ENCODE data around the gene CD300LB. TPM values are rescaled to one million over a fixed set of nuclear protein-coding genes. Genes with fewer than 3 reads are reported as not detected.
"Not testable (repeated sequence)": the region's sequence is repeated elsewhere in the genome, so short reads cannot be mapped to it uniquely, and the experiment has no call there.

The CD300LB gene
- polyA plus RNA-seq (2013, experiment 1 of 4) = not detected
- polyA plus RNA-seq (2013, experiment 2 of 4) = not detected
- polyA plus RNA-seq (2013, experiment 3 of 4) = not detected
- not detected for polyA plus RNA-seq (2013, experiment 4 of 4)

GRCh38 chr17:74531231-74531761 is at the start of gene CD300LB:
CD300LB (minus strand) TSS chr17:74531475; CDS start chr17:74531350, 125 bp downstream.
- Histone ChIP-seq H3K27me3 (ENCODE audit: control insufficient read depth, insufficient read depth, low read length, poor library complexity, severe bottlenecking) (no peaks in the 10 kb centered on the region), H3K4me3 (ENCODE audit: insufficient read depth, low read depth, low read length) (no peak within 1 kb of the TSS), H3K36me3 (ENCODE audit: control insufficient read depth, insufficient read depth, low read length) (no peaks in the 10 kb centered on the region), H3K9me3 (ENCODE audit: control insufficient read depth, low read length) (no peaks in the 10 kb centered on the region), H3K4me1 (ENCODE audit: control insufficient read depth, insufficient read depth, low read length) (no peaks in the 10 kb centered on the region), H3K27ac (ENCODE audit: insufficient read depth, low read depth, low read length, poor library complexity, severe bottlenecking) (no peak within 1 kb of the TSS)
- WGBS, 2 experiments = 93 to 94% methylated on average over 10 of the region's 10 CpGs

- H3K4me3 ChIP-seq (ENCODE audit: insufficient read depth, low read depth, low read length) = no peak overlapping the region
- no peaks in the 10 kb centered on the region for H3K9me3 ChIP-seq (ENCODE audit: control insufficient read depth, low read length)
- no peaks in the 10 kb centered on the region for H3K4me1 ChIP-seq (ENCODE audit: control insufficient read depth, insufficient read depth, low read length)
- H3K27me3 ChIP-seq (ENCODE audit: control insufficient read depth, insufficient read depth, low read length, poor library complexity, severe bottlenecking) = no peaks in the 10 kb centered on the region
- H3K36me3 ChIP-seq (ENCODE audit: control insufficient read depth, insufficient read depth, low read length) = no peaks in the 10 kb centered on the region
- 91 to 94% methylated on average over 7 of the region's 7 CpGs for WGBS, 2 experiments
- H3K27ac ChIP-seq (ENCODE audit: insufficient read depth, low read depth, low read length, poor library complexity, severe bottlenecking) = no peak overlapping the region
Measured at GRCh38 chr17:74579900-74580299, 48.6 kb upstream of the CD300LB start.

GRCh38 chr17:74578979-74579378 is 47.7 kb upstream of the CD300LB start:
- WGBS, 2 experiments = 89 to 90% methylated on average over 9 of the region's 9 CpGs
- H3K27ac ChIP-seq (ENCODE audit: insufficient read depth, low read depth, low read length, poor library complexity, severe bottlenecking) = no peak overlapping the region
- H3K27me3 ChIP-seq (ENCODE audit: control insufficient read depth, insufficient read depth, low read length, poor library complexity, severe bottlenecking) = no peaks in the 10 kb centered on the region
- H3K9me3 ChIP-seq (ENCODE audit: control insufficient read depth, low read length) = no peaks in the 10 kb centered on the region
- no peak overlapping the region for H3K4me3 ChIP-seq (ENCODE audit: insufficient read depth, low read depth, low read length)
- H3K36me3 ChIP-seq (ENCODE audit: control insufficient read depth, insufficient read depth, low read length) = no peaks in the 10 kb centered on the region
- no peaks in the 10 kb centered on the region for H3K4me1 ChIP-seq (ENCODE audit: control insufficient read depth, insufficient read depth, low read length)

- no peaks in the 10 kb centered on the region for H3K36me3 ChIP-seq (ENCODE audit: control insufficient read depth, insufficient read depth, low read length)
- H3K4me3 ChIP-seq (ENCODE audit: insufficient read depth, low read depth, low read length) = no peak overlapping the region
- 86 to 91% methylated on average over 5 of the region's 5 CpGs for WGBS, 2 experiments
- H3K9me3 ChIP-seq (ENCODE audit: control insufficient read depth, low read length) = no peaks in the 10 kb centered on the region
- no peaks in the 10 kb centered on the region for H3K27me3 ChIP-seq (ENCODE audit: control insufficient read depth, insufficient read depth, low read length, poor library complexity, severe bottlenecking)
- no peak overlapping the region for H3K27ac ChIP-seq (ENCODE audit: insufficient read depth, low read depth, low read length, poor library complexity, severe bottlenecking)
- H3K4me1 ChIP-seq (ENCODE audit: control insufficient read depth, insufficient read depth, low read length) = no peaks in the 10 kb centered on the region
Measured at GRCh38 chr17:74574489-74575142, 43.3 kb upstream of the CD300LB start.

GRCh38 chr17:74573635-74574034 is 42.4 kb upstream of the CD300LB start:
- H3K9me3 ChIP-seq (ENCODE audit: control insufficient read depth, low read length); H3K27me3 ChIP-seq (ENCODE audit: control insufficient read depth, insufficient read depth, low read length, poor library complexity, severe bottlenecking); H3K27ac ChIP-seq (ENCODE audit: insufficient read depth, low read depth, low read length, poor library complexity, severe bottlenecking); H3K36me3 ChIP-seq (ENCODE audit: control insufficient read depth, insufficient read depth, low read length); H3K4me1 ChIP-seq (ENCODE audit: control insufficient read depth, insufficient read depth, low read length); H3K4me3 ChIP-seq (ENCODE audit: insufficient read depth, low read depth, low read length): not testable (repeated sequence)

GRCh38 chr17:74573169-74573568 is 41.9 kb upstream of the CD300LB start:
- no peaks in the 10 kb centered on the region for H3K4me1 ChIP-seq (ENCODE audit: control insufficient read depth, insufficient read depth, low read length)
- H3K36me3 ChIP-seq (ENCODE audit: control insufficient read depth, insufficient read depth, low read length) = no peaks in the 10 kb centered on the region
- no peak overlapping the region for H3K4me3 ChIP-seq (ENCODE audit: insufficient read depth, low read depth, low read length)
- H3K27me3 ChIP-seq (ENCODE audit: control insufficient read depth, insufficient read depth, low read length, poor library complexity, severe bottlenecking) = no peaks in the 10 kb centered on the region
- 87 to 90% methylated on average over 3 of the region's 3 CpGs for WGBS, 2 experiments
- no peaks in the 10 kb centered on the region for H3K9me3 ChIP-seq (ENCODE audit: control insufficient read depth, low read length)
- no peak overlapping the region for H3K27ac ChIP-seq (ENCODE audit: insufficient read depth, low read depth, low read length, poor library complexity, severe bottlenecking)

GRCh38 chr17:74571621-74572270 is 40.5 kb upstream of the CD300LB start:
- 89 to 94% methylated on average over 4 of the region's 4 CpGs for WGBS, 2 experiments
- Histone ChIP-seq H3K4me3 (ENCODE audit: insufficient read depth, low read depth, low read length) (no peak overlapping the region), H3K27ac (ENCODE audit: insufficient read depth, low read depth, low read length, poor library complexity, severe bottlenecking) (no peak overlapping the region), H3K36me3 (ENCODE audit: control insufficient read depth, insufficient read depth, low read length) (no peaks in the 10 kb centered on the region), H3K27me3 (ENCODE audit: control insufficient read depth, insufficient read depth, low read length, poor library complexity, severe bottlenecking) (no peaks in the 10 kb centered on the region), H3K4me1 (ENCODE audit: control insufficient read depth, insufficient read depth, low read length) (no peaks in the 10 kb centered on the region), H3K9me3 (ENCODE audit: control insufficient read depth, low read length) (no peaks in the 10 kb centered on the region)

GRCh38 chr17:74569020-74570003 is 38.0 kb upstream of the CD300LB start:
- Histone ChIP-seq H3K9me3 (ENCODE audit: control insufficient read depth, low read length) (no peaks in the 10 kb centered on the region), H3K27ac (ENCODE audit: insufficient read depth, low read depth, low read length, poor library complexity, severe bottlenecking) (no peak overlapping the region), H3K27me3 (ENCODE audit: control insufficient read depth, insufficient read depth, low read length, poor library complexity, severe bottlenecking) (no peaks in the 10 kb centered on the region), H3K4me1 (ENCODE audit: control insufficient read depth, insufficient read depth, low read length) (no peaks in the 10 kb centered on the region), H3K4me3 (ENCODE audit: insufficient read depth, low read depth, low read length) (no peak overlapping the region), H3K36me3 (ENCODE audit: control insufficient read depth, insufficient read depth, low read length) (no peaks in the 10 kb centered on the region)
- WGBS, 2 experiments = 85% methylated on average over 32 of the region's 32 CpGs

- H3K9me3 ChIP-seq (ENCODE audit: control insufficient read depth, low read length) = no peaks in the 10 kb centered on the region
- H3K4me1 ChIP-seq (ENCODE audit: control insufficient read depth, insufficient read depth, low read length) = no peaks in the 10 kb centered on the region
- 88 to 91% methylated on average over 4 of the region's 4 CpGs for WGBS, 2 experiments
- no peak overlapping the region for H3K4me3 ChIP-seq (ENCODE audit: insufficient read depth, low read depth, low read length)
- no peaks in the 10 kb centered on the region for H3K27me3 ChIP-seq (ENCODE audit: control insufficient read depth, insufficient read depth, low read length, poor library complexity, severe bottlenecking)
- no peaks in the 10 kb centered on the region for H3K36me3 ChIP-seq (ENCODE audit: control insufficient read depth, insufficient read depth, low read length)
- H3K27ac ChIP-seq (ENCODE audit: insufficient read depth, low read depth, low read length, poor library complexity, severe bottlenecking) = no peak overlapping the region
Measured at GRCh38 chr17:74568106-74568873, 37.0 kb upstream of the CD300LB start.

Data from ectodermal cell (in vitro differentiated cells).